Mesothelial cell of epicardium (in vitro differentiated cells): Measurements from ENCODE around the gene HBZ. TPM values are rescaled to one million over a fixed set of nuclear protein-coding genes. Genes with fewer than 3 reads are reported as not detected.
A peak's percentile ranks its signal among the peaks of the same experiment; 100 is the strongest.

Experiments
- DNase-seq, 2 experiments: peaks; one replicate each; pipeline ENCODE4 v3.0.0; 2021; ENCODE audit warnings: low spot score in 2 of 2; ENCODE audit not compliant: unreplicated experiment in 2 of 2
- H3K27ac Mint-ChIP-seq: 2 replicates; pipeline ENCODE4 v1.8.0; 2021; ENCODE audit warnings: mixed read lengths
- H3K27me3 Mint-ChIP-seq: 2 replicates; pipeline ENCODE4 v1.8.0; 2021; ENCODE audit warnings: low read depth, mixed read lengths
- H3K36me3 Mint-ChIP-seq: 2 replicates; pipeline ENCODE4 v1.8.0; 2021; ENCODE audit warnings: mixed read lengths
- H3K4me1 Mint-ChIP-seq: 2 replicates; pipeline ENCODE4 v1.8.0; 2021; ENCODE audit warnings: mixed read lengths
- H3K4me3 Mint-ChIP-seq: 2 replicates; pipeline ENCODE4 v1.8.0; 2021; ENCODE audit warnings: mild to moderate bottlenecking, moderate library complexity, mixed read lengths
- H3K9me3 Mint-ChIP-seq: 2 replicates; pipeline ENCODE4 v1.8.0; 2021; ENCODE audit warnings: mixed read lengths
- CTCF ChIP-seq: fragments of 200-600 bp; sonication (generic); IDR thresholded peaks from one replicate; pipeline ENCODE4 v1.5.0; 2021; ENCODE audit warnings: antibody characterized with exemption; ENCODE audit not compliant: unreplicated experiment
- total RNA-seq: library from RNA; stranded (reverse); gene quantifications from 3 replicates; pipeline ENCODE4 v1.2.1, GENCODE V29; 2021

The HBZ gene
- total RNA-seq = not detected in 3 replicates

- Mint-ChIP-seq H3K27ac (no peak within 1 kb of the TSS), H3K27me3 (peaks cover 58% of the 10 kb centered on the region), H3K4me3 (peak within 1 kb of the TSS; percentile 44), H3K36me3 (no peaks in the 10 kb centered on the region), H3K4me1 (peaks cover 16% of the 10 kb centered on the region), H3K9me3 (no peaks in the 10 kb centered on the region)
- TF ChIP-seq CTCF = no peak
- DNase-seq = no peak
These were observed at the start of gene HBZ for GRCh38 chr16:152141-153128. Gene HBZ (plus strand): TSS chr16:152644. CDS start chr16:152910, 266 bp downstream.

GRCh38 chr16:104355-104754 lies 48.1 kb upstream of the HBZ start:
- no peak for DNase-seq
- Mint-ChIP-seq H3K4me1 (no peaks in the 10 kb centered on the region), H3K27me3 (no peaks in the 10 kb centered on the region), H3K36me3 (peaks cover 6% of the 10 kb centered on the region), H3K4me3 (no peak overlapping the region), H3K9me3 (no peaks in the 10 kb centered on the region), H3K27ac (no peak overlapping the region)
- TF ChIP-seq CTCF = no peak

- H3K27me3 Mint-ChIP-seq = no peaks in the 10 kb centered on the region
- H3K36me3 Mint-ChIP-seq = peaks cover 9% of the 10 kb centered on the region
- no peak for TF ChIP-seq CTCF
- no peaks in the 10 kb centered on the region for H3K9me3 Mint-ChIP-seq
- no peak overlapping the region for H3K27ac Mint-ChIP-seq
- DNase-seq = no peak
- H3K4me1 Mint-ChIP-seq = no peaks in the 10 kb centered on the region
- no peak overlapping the region for H3K4me3 Mint-ChIP-seq
These were observed 47.5 kb upstream of the HBZ start for GRCh38 chr16:104928-105327.

GRCh38 chr16:105521-105920 lies 46.9 kb upstream of the HBZ start:
- no peaks in the 10 kb centered on the region for H3K4me1 Mint-ChIP-seq
- H3K4me3 Mint-ChIP-seq = no peak overlapping the region
- DNase-seq = no peak
- H3K36me3 Mint-ChIP-seq = peaks cover 11% of the 10 kb centered on the region
- no peak overlapping the region for H3K27ac Mint-ChIP-seq
- no peaks in the 10 kb centered on the region for H3K27me3 Mint-ChIP-seq
- no peaks in the 10 kb centered on the region for H3K9me3 Mint-ChIP-seq
- TF ChIP-seq CTCF = no peak

GRCh38 chr16:106623-107324 lies 45.7 kb upstream of the HBZ start:
- no peaks in the 10 kb centered on the region for H3K9me3 Mint-ChIP-seq
- TF ChIP-seq CTCF = peak; percentile 74
- H3K27ac Mint-ChIP-seq = no peak overlapping the region
- no peaks in the 10 kb centered on the region for H3K4me1 Mint-ChIP-seq
- peaks cover 14% of the 10 kb centered on the region for H3K36me3 Mint-ChIP-seq
- no peaks in the 10 kb centered on the region for H3K27me3 Mint-ChIP-seq
- H3K4me3 Mint-ChIP-seq = no peak overlapping the region
- peak in 1 of 2 experiments; percentile 51 for DNase-seq
